Tibial artery (tissue), 4 donors: ENCODE results near the gene MCC.

ENCODE experiments used
- DNase-seq, 2 donors: peaks; one replicate each; pipeline ENCODE4 v3.0.0-alpha.2; 2019
- H3K27ac ChIP-seq, 2 donors: fragments of 200-600 bp; sonication (generic) in 1 of 2; 1 replicate in 1 of 2; 2 replicates in 1 of 2; pipeline ENCODE4 v1.5.1; 2018 to 2019; ENCODE audit warnings: mild to moderate bottlenecking in 1 of 2
- H3K27me3 ChIP-seq, 2 donors: fragments of 200-600 bp; sonication (generic) in 1 of 2; one replicate each; pipeline versions ENCODE4 v1.5.1 to v1.6.0; 2016 to 2019
- H3K36me3 ChIP-seq, 3 donors: fragments of 200-600 bp; sonication (generic) in 2 of 3; one replicate each; pipeline ENCODE4 v1.5.1; 2016 to 2019; ENCODE audit warnings: mild to moderate bottlenecking in 2 of 3
- H3K4me1 ChIP-seq, 4 donors: fragments of 200-600 bp; sonication (generic) in 2 of 4; 1 replicate in 3 of 4; 2 replicates in 1 of 4; pipeline ENCODE4 v1.5.1; 2016 to 2019
- H3K4me3 ChIP-seq, 2 donors: fragments of 200-600 bp; sonication (generic) in 1 of 2; 1 replicate in 1 of 2; 2 replicates in 1 of 2; pipeline ENCODE4 v1.5.1; 2018 to 2019; ENCODE audit warnings: mild to moderate bottlenecking in 2 of 2
- H3K9me3 ChIP-seq, 3 donors: fragments of 200-600 bp; sonication (generic) in 1 of 3; one replicate each; pipeline ENCODE4 v1.5.1; 2016 to 2019
- intact Hi-C: fragments of 100-400 bp; cut with DNase I; formaldehyde crosslinking; loops from one replicate; pipeline ENCODE4 v1.15.0; 2023; ENCODE audit warnings: low total_unique reads
- TF ChIP-seq, protein P1 (sequence below), 2 experiments: fragments of 200-600 bp in 1 of 2; fragments of 450-650 bp in 1 of 2; IDR thresholded peaks; one replicate each; pipeline ENCODE4 v1.5.1; 2017 to 2019; ENCODE audit warnings: antibody characterized with exemption in 2 of 2, mild to moderate bottlenecking in 1 of 2, moderate library complexity in 1 of 2

The MCC gene

DNA sequence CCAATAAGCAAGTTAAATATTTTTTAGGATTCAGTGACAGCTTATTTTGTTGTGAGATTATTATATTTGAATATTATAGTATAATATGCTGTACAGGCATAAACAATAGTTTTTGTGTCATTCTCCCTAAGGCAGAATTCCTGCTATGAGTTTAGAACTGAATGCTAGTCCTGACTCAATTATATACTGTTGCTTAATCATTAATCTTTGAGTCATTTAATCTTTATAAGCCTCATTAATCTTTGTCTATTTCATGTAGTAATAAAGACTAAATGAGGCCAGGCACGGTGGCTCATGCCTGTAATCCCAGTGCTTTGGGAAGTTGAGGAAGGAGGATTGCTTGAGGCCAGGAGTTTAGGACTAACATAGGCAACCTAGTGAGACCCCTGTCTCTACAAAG, 515.2 kb downstream of the MCC start:
- Histone ChIP-seq H3K27me3 (no peaks in the 10 kb centered on the region), H3K27ac (no peak overlapping the region), H3K4me1 (peaks cover 0 to 8% (median 5%) of the 10 kb centered on the region in 4 donors), H3K36me3 (no peaks in the 10 kb centered on the region), H3K4me3 (no peak overlapping the region), H3K9me3 (no peaks in the 10 kb centered on the region)
- intact Hi-C loops = no loop called here
- TF ChIP-seq, protein P1, sequence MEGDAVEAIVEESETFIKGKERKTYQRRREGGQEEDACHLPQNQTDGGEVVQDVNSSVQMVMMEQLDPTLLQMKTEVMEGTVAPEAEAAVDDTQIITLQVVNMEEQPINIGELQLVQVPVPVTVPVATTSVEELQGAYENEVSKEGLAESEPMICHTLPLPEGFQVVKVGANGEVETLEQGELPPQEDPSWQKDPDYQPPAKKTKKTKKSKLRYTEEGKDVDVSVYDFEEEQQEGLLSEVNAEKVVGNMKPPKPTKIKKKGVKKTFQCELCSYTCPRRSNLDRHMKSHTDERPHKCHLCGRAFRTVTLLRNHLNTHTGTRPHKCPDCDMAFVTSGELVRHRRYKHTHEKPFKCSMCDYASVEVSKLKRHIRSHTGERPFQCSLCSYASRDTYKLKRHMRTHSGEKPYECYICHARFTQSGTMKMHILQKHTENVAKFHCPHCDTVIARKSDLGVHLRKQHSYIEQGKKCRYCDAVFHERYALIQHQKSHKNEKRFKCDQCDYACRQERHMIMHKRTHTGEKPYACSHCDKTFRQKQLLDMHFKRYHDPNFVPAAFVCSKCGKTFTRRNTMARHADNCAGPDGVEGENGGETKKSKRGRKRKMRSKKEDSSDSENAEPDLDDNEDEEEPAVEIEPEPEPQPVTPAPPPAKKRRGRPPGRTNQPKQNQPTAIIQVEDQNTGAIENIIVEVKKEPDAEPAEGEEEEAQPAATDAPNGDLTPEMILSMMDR (IDR thresholded peaks at IDR 0.05) = no peak
- no peak for DNase-seq
